ENCODE measurements around the gene LYPD3. TPM values are rescaled to one million over a fixed set of nuclear protein-coding genes. Genes with fewer than 3 reads are reported as not detected.
A peak's percentile ranks its signal among the peaks of the same experiment; 100 is the strongest.

Gene LYPD3
- total RNA-seq, 4 donors from 2014 or later = not detected

- ATAC-seq = peak; percentile 92 to 97
- intact Hi-C loops (cut with DNase I; ENCODE audit: low total_unique reads) (loop anchor here (1.0 to 2.0 kb wide), 2 partner anchors 12 to 30 kb away; partner anchors contain the start of gene PHLDB3), in situ Hi-C loops (cut with MboI; ENCODE audit: low sequenced_read_pairs in 4 of 4) (no loop called here)
- Histone ChIP-seq H3K27me3 (no peaks in the 10 kb centered on the region), H3K27ac (peak overlapping the region; percentile 66 to 79 (median 72)), H3K9me3 (no peaks in the 10 kb centered on the region), H3K4me3 (peak overlapping the region; percentile 35 to 57 (median 48)), H3K4me1 (peaks cover 0 to 8% of the 10 kb centered on the region in 2 donors), H3K36me3 (no peaks in the 10 kb centered on the region)
- DNase-seq = peak; percentile 75 to 84
- peak; percentile 26 to 50 for TF ChIP-seq POLR2A (IDR thresholded peaks at IDR 0.05)
- TF ChIP-seq CTCF (IDR thresholded peaks at IDR 0.05 in 4 of 5, conservative IDR thresholded peaks at IDR 0.05 in 1 of 5) = no peak
Observed at GRCh38 chr19:43474986-43475705, 9.7 kb upstream of the LYPD3 start.

- in situ Hi-C loops (cut with MboI; ENCODE audit: low sequenced_read_pairs in 4 of 4) (no loop called here), intact Hi-C loops (cut with DNase I; ENCODE audit: low total_unique reads) (loop anchor here (2.0 kb wide), 1 partner anchor 30 kb away; the partner anchor contains the start of gene PHLDB3)
- ATAC-seq (no peak), DNase-seq (no peak)
- TF ChIP-seq CTCF (IDR thresholded peaks at IDR 0.05 in 4 of 5, conservative IDR thresholded peaks at IDR 0.05 in 1 of 5) (no peak), POLR2A (IDR thresholded peaks at IDR 0.05) (no peak)
- H3K36me3 ChIP-seq = no peaks in the 10 kb centered on the region
- peak overlapping the region; percentile 66 to 79 (median 72) for H3K27ac ChIP-seq
- peaks cover 0 to 8% of the 10 kb centered on the region in 2 donors for H3K4me1 ChIP-seq
- no peaks in the 10 kb centered on the region for H3K9me3 ChIP-seq
- peak overlapping the region in 2 of 4 donors; percentile 35 to 44 for H3K4me3 ChIP-seq
- H3K27me3 ChIP-seq = no peaks in the 10 kb centered on the region
Observed at GRCh38 chr19:43474487-43474886, 9.1 kb upstream of the LYPD3 start.

GRCh38 chr19:43471091-43471490, 5.7 kb upstream of the LYPD3 start:
- Histone ChIP-seq H3K27ac (no peak overlapping the region), H3K4me3 (no peak overlapping the region), H3K36me3 (no peaks in the 10 kb centered on the region), H3K4me1 (peaks cover 0 to 8% of the 10 kb centered on the region in 2 donors), H3K27me3 (peaks cover 0 to 8% (median 1%) of the 10 kb centered on the region in 3 donors), H3K9me3 (no peaks in the 10 kb centered on the region)
- ATAC-seq (no peak), DNase-seq (no peak)
- TF ChIP-seq CTCF (IDR thresholded peaks at IDR 0.05 in 4 of 5, conservative IDR thresholded peaks at IDR 0.05 in 1 of 5) (no peak), POLR2A (IDR thresholded peaks at IDR 0.05) (no peak)
- in situ Hi-C loops (cut with MboI; ENCODE audit: low sequenced_read_pairs in 4 of 4) (no loop called here), intact Hi-C loops (cut with DNase I; ENCODE audit: low total_unique reads) (no loop called here)

GRCh38 chr19:43470288-43470687, 4.9 kb upstream of the LYPD3 start:
- no peaks in the 10 kb centered on the region for H3K9me3 ChIP-seq
- H3K4me3 ChIP-seq = no peak overlapping the region
- DNase-seq = no peak
- in situ Hi-C loops (cut with MboI; ENCODE audit: low sequenced_read_pairs in 4 of 4) = no loop called here
- intact Hi-C loops (cut with DNase I; ENCODE audit: low total_unique reads) = no loop called here
- no peaks in the 10 kb centered on the region for H3K36me3 ChIP-seq
- H3K4me1 ChIP-seq = peaks cover 0 to 5% of the 10 kb centered on the region in 2 donors
- ATAC-seq = no peak
- TF ChIP-seq CTCF (IDR thresholded peaks at IDR 0.05 in 4 of 5, conservative IDR thresholded peaks at IDR 0.05 in 1 of 5) = no peak
- no peak for TF ChIP-seq POLR2A (IDR thresholded peaks at IDR 0.05)
- no peak overlapping the region for H3K27ac ChIP-seq
- peaks cover 6 to 16% (median 9%) of the 10 kb centered on the region in 3 donors for H3K27me3 ChIP-seq
